GM19240 (cell line): ENCODE data around the gene AP1S2.
"Not testable (repeated sequence)": the region's sequence is repeated elsewhere in the genome, so short reads cannot be mapped to it uniquely, and the experiment has no call there.

ENCODE experiments used
- DNase-seq: peaks from one replicate; pipeline ENCODE4 v3.0.0; 2011; ENCODE audit warnings: low spot score; ENCODE audit not compliant: insufficient read length

AP1S2 gene

DNA sequence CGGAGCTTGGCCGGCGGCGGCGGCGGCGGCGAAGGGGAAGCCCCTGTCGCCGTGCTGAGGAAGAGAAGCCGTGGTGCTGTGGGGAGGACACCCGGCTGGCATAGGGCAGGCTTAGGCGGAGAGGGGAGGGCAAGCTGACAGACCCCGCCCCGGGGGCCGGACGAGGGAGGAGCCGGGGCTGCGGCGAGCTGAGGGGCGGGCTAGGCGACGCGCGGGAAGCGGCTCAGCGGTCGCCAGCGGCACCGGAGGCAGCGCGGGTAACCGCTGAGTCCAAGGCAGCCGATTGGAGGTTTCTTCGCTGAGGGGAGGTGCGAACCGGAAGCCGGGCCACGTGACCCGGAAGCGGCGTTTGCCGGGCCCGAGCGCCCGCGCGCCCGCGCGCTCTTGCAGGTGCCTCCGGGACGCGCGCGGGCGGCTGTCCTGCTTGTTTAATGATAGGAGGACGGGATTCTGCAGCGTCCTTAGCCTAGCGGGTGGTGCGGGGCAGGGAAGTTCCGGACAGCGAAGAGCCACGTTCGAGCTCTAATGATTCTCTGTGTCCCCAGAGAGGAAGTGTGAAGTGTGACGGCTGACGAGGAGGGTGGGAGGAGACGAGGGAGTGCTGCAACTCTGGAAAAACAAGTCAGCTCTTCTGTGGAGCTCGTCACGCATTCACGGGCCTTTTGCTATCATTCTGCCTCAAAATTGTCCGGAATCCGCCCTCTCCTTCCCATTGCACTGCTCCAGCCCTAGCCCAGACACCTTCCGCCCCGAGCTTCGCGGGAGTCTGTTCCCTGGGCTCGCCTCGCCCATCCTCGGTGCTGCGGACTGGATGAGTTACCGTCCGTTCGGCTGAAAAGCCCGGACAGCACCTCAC is at the start of gene AP1S2:
Gene AP1S2, minus strand, starts transcription at position 102 of the 856 bp plus-strand sequence. CDS start 2,289 bp downstream, outside the sequence.
- DNase-seq = peak; percentile 74

DNA sequence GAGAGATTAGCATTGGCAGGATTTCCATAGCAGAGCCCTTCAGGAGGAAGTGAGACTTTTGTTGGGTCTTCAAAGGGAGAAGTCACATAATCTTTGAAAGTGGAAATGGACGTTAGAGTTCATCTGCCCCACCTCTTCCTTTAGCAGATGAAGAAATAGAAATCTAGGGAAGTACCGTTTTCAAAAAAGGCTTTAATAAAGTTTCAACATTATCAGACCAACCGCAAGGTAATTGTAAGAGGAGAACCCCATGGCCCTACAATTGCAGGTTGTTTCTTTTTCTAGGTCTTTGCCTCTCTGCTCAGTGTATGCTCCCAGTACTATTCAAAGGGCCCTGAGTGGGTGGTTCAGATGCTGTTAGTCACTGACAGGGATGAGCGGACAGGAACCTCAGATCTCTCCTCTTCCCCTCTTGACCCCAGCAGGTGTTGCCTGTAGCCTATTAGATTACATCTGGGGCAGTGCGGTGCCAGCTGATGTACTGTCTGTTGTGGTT is 48.6 kb upstream of the AP1S2 start:
- DNase-seq = peak; percentile 41

DNA sequence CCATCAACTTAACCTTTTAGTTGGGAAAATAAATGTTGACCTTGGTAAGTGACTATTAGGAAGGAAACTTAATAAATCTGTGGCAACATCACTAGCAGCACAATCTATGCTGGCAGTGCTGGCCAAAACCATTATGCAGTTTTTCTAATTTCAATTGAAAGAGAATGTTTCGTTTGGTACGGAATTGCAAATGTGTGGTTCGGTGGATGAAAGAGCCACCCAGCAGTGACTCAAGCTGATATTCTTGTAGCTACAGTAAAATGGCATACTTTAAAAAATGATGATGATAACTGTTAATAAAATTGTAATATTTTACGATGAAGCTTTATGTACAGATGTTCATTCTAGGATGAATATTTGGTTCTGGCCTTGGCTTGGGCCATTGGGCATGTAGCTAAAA is 40.7 kb upstream of the AP1S2 start:
- no peak for DNase-seq

DNA sequence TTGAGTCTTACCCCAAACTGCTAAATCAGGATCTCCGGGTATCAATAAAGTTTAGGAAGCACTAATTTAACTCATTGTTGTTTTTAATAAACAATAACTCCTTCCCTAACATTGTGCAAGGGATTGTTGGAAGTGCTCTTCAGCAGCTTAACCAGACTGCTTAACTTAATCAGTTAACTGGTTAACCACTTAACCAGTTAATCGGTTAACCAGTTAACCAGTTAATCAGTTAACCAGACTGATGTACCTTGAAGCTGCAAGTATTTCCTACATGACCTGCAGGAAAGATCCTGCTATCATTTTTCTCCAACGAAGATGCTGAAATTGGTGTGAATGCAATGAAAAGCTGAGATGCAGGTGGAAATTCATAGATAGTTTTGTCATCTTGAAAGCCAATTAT is 40.1 kb upstream of the AP1S2 start:
- DNase-seq = no peak

DNA sequence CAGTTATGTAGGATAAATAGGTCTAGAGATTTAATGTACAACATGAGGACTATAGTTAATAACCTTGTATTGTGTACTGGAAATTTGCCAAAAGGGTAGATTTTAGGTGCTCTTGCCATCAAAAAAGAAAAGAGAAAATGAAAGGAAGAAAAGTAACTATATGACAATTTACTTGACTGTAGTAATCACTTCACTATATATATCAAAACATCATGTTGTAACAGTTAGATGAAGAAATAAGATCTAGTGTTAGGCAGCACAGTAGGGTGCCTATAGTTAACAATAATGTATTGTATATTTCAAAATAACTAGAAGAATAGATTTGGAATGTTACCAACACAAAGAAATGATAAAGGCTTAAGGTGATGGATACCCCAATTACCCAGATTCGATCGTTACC is 35.9 kb upstream of the AP1S2 start:
- no peak for DNase-seq

DNA sequence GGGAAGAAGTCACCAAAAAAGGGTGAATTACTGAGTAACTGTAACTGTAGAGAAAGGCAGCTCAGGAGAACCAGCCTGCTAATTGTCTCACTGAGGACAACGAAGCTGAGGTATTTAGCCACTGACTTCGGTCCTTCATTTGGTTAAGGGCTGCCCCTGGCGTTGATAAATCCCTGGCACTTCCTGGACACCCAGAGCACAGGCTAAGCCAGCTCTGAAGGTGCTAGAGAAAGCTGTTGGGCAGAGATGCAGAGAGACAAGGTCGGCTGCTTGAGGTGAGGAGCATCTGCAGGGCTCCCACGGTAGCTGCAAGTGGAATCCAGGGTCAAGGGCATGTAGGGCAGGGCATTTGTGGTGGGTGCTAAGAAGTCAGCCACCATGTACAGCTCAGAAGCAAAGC is 33.4 kb upstream of the AP1S2 start:
- no peak for DNase-seq

DNA sequence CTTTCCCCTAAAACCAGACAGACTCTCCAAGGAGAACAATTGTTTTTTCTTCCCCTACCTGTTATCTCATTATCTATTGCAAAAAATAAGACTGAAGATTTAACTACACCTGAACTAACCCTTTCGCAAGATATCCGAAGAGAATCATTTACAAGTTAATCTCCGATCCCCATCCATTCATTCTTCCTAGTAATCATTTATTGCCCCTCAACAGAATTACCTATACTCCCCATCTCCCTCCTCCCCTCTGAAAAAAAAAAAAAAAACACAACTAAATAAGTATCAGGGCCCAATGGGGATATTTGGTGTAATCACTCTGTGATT is 28.9 kb upstream of the AP1S2 start:
- DNase-seq = no peak

DNA sequence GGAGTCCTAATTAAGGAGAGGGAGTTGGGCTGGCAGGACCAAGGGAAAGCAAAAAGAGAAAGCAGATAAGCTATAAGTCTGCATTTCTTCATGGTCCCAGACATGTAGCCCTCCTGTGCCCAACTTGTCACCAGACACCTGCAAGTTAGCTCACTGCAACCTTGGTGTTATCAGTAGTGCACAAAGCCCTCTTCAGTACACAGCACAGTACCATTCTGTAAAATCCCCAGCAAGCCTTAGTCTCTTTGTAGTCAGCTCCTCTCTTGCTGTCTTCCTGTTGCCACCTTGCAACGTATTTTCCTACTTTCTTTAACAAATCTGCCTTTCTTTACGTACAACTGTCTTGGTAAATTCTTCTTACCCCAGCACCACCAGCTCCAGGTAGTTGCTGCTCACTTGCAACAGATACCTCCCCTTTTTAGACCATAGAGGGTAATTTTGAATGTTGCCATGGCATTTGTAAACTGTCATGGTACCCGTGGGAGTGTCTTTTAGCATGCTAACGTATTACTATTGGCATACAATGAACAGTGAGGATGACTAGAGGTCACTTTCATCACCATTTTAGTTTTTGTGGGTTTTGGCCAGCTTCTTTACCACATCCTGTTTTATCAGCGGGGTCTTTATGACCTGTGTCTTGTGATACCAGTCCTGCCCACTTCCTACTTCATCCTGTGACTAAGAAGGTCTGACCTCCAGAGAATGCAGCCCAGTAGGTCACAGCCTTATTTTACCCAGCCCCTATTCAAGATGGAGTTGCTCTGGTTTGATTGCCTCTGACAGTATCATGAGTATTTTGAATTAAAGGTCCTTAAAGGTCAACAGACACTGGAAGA is 28.3 kb upstream of the AP1S2 start:
- DNase-seq = no peak

DNA sequence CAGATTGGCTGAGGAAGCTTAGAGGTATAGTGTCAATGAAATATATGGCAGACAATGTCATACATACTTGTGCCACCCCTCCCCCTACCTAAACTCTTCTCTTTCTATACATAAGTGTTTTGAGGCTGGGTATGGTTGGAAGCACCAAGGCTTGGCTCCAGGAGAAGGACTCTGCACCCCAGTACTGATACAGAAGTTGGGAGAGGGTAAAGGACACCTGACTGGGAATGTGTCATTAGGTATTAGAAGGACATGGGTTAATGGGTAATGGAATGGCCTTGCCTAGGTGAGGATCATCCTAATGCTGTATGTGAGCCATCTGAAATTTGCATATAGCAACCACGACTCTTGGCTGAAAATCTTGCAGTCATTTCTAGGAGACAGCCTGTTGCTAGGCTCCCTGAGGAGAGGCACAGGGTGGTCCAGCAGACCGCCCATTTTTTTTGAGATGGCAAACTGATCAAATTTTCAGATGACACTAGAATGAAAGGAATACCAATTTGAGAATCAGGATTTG is 26.8 kb upstream of the AP1S2 start:
- DNase-seq = no peak

DNA sequence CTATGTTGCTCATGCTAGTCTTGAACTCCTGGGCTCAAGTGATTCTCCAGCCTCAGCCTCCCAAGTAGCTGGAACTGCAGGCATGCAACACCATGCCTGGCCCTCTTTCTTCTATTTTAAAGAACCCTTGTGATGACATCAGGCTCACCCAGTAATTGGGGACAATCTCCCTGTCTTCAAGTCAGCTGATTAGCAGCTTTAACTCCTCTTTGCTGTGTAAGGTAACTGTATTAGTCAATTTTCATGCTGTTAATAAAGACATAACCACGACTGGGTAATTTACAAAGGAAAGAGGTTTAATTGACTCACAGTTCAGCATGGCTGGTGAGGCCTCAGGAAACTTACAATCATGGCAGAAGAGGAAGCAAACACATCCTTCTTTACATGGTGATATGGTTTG is 23.3 kb upstream of the AP1S2 start:
- not testable (repeated sequence) for DNase-seq

DNA sequence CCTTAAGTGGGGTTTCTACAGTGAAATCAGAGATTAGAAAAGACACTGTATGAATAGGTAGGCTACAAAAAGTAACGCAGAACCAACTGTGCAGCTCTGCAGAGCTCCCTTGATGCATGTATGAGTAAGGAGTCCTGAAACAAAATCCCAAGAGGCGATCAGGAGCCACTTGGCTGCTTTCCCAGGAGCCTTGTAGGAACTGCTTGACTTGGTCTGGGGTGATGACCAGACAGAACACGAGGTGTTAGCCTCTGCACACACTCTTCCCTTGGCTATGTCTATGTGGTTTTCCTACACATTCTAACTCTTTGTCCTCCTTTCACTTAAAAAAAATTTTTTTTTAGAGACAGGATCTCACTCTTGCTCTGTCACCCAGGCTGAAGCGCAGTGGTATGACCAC is 22.8 kb upstream of the AP1S2 start:
- no peak for DNase-seq

DNA sequence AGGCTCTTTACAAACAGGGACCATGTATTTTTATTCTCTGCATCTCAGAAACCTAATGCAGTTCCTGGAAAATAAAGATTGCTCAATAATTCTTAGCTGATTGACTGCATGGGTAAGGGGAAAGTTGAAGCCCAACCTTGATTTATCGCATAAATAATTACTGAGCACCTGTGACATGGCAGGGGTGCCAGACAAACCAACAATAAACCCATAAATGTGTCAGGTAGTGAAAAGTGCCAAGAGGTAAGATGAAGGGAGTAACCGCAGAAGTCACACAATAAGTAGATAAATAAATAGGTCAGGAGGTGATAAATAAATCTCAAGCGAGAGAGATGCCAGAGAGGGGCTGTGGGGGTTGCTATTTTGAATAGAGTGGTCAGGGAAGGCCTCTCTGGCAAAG is 20.1 kb upstream of the AP1S2 start:
- no peak for DNase-seq

DNA sequence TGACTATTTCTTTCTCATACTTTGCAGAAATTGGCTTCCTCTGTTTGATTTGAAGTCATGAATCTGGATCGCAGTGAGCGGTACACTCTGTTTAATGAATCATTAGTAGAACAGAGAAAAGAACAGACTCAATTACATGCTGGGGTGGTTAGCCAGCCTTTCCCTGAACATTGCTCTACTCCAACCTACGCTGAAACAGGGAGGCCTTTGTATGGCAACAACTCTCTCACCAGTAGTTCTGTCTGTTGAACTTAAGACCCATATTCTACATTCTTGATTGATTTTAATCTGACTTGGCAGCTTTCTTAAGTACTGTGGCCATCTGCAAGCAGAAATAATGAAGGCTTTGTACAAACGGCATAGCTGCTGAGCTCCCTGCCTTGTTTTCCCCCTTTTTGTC is 19.0 kb upstream of the AP1S2 start:
- DNase-seq = no peak

DNA sequence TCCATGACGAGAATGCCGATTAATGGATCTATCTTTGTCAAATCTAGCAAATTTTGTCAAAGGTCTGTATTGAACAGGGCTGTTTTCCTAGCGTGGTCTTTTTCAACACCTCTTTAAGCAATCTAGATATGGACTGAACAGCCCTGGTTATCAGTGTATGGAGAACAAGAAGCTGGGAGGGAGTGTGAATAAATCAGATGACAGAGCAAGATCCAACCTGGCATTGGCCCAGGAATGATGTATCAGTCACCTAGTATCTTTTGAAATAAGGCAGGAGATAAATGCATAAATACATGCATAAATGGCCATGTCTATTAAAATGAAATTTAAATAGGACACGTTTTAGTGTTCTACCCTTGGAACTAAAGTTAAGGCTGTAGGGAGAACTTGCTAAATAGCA is 15.7 kb upstream of the AP1S2 start:
- no peak for DNase-seq

DNA sequence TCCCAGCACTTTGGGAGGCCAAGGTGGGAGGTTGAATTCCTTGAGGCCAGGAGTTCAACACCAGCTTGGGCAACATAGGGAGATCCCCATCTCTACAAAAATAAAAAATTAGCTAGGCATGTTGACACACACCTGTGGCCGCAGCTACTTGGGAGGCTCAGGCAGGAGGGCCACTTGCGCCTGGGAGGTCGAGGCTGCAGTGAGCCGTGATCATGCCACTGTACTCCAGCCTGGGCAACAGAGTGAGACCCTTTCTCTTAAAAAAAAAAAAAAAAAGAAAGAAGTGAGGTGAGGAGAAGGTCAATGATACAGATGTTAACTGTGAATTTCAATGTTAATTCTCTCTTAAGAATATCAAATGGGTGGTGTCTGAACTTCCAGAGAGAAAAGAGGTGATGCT is 15.1 kb upstream of the AP1S2 start:
- DNase-seq = no peak

DNA sequence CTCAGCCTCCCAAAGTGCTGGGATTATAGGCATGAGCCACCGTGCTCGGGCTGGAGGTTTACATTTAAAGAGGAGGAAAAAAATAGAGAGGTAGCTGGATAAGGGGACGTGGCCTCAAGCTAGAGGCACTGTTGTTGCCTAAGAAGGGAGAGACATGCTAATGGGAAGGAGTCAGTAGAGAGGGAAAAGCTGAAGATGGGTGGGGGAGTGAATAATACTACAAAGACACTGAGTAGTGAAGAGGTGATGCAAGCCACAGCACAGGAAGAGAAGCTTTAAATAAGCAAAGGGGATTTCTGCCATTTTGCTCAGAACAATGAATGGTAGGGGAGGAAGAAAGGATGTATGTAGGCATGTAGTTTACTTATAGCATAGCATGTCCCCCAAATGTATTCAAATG is 11.5 kb upstream of the AP1S2 start:
- DNase-seq = no peak

DNA sequence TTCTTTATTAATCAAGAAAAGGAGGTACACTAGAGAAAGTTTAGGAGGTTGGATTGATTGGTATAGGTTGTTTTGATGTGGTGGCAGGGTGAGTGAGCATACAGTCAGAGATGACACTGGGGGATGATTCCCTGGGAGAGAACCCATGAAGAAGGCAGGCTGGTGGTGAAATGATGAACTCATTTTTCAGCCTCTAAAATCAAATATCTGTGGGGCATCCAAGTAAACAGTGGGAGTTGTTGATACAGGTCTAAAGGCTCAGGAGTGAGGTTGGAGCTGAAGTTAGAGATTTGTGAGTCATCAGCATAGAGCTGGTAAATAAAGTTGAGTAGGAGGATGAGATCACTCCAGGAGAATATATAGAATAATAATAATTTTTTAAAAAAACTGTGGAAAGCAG is 10.0 kb upstream of the AP1S2 start:
- no peak for DNase-seq

DNA sequence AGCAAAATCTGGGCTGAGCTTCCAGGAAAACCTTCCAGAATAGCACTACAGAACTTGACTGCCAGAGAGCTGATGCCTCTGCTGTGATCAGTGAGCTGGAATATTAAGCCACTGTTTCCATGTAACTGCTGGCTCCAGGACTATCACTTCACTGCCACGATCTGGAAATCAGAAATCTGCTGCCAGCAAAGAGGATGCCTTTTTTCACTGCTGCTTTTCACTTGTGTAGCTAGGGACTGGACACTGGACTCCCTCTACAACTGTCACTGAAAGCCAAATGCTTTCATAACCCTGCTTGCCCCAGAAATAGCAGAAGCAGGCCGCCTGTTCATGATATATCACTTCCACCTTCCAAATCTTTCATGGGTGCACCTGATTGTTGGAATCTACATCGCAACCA is 9.4 kb upstream of the AP1S2 start:
- no peak for DNase-seq

DNA sequence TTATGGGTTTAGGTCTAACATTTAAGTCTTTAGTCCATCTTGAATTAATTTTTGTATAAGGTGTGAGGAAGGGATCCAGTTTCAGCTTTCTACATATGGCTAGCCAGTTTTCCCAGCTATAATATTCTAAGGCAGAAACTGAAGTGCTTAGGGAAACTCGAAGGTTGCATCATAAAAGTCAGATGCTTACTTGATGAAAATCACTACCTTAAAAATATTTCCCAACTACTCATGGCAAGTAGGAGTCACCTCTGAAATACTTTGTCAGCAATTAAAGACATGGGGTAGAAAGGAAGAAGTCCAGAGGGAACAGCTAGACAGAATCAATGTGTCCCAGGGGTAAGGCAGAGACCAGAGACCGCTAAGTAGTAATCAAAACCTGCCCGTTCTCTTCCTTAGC is 6.3 kb upstream of the AP1S2 start:
- DNase-seq = no peak

DNA sequence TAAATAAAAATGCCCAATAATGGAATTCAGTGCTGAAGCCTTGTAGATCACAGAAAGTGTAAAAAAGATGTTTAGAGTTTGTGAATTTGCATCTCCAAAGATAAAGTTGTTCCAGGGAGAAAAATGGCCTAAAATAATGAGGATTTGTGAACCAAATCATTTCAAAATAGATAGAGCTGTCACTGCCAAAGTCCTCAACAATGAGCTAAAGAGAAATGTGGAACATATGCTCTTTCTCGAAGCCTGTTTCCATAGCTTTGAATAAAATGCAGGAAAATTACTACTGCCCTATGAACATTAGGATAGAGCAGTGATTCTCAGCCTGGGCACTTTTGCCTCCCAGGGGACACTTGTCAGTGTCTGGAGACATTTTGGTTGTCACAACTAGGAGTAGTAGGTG is 3.4 kb upstream of the AP1S2 start:
- DNase-seq = no peak

DNA sequence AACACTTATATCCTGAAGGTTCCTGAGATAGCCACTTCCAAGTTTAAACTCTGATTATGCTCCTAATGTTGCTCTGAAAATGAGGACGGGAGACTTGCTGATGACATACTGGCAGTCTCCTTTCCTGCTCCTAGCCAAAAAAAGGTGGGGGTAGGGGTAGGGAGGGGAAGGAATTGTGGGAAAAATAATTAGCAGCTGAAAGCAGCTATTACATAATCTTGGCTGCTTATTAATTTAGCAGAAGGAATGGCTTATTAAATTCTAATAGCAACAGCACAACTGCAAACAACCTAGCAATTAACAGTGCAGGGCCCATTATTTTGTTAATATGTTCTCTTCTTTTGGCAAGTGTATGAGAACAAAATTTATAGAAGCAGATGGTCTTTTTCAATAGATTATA is 2.0 kb upstream of the AP1S2 start:
- no peak for DNase-seq

DNA sequence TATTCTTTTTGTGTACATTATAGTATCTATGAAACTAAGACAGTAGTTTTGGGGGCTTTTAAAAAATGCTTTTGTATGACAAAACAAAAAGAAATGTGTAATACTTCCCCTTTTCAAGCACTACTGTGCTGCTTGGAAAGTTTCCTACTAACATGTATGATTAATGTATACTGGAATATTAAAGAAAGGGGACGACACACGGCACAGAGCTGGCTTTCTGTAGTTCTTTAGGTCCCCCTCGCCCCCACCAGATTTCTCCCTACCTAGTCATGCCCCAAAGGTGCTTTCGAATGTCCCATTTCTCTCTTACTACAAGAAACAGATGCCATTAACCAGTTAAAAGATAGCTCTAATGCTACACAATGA is 1.6 kb upstream of the AP1S2 start:
- DNase-seq = no peak
